ENCODE data around the gene TARP.
"Not testable (repeated sequence)": the region's sequence is repeated elsewhere in the genome, so short reads cannot be mapped to it uniquely, and the experiment has no call there.

TARP gene

DNA sequence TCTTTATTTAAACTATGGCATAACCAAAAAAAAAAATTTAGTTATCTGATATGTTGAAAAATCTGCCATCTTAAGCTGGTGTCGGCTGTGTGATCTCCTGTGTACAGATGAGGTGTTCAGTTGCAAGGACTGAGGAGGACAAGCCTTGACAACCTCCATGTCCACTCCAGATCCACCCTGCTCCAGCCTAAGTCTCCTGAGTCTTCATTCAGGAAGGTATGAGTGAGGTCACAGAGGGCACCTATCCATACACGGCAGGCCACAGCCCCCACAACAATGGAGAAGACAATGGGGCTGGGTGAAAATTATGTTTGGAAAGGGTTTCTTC is 16.1 kb downstream of the TARP start:
- TF ChIP-seq, protein P1, sequence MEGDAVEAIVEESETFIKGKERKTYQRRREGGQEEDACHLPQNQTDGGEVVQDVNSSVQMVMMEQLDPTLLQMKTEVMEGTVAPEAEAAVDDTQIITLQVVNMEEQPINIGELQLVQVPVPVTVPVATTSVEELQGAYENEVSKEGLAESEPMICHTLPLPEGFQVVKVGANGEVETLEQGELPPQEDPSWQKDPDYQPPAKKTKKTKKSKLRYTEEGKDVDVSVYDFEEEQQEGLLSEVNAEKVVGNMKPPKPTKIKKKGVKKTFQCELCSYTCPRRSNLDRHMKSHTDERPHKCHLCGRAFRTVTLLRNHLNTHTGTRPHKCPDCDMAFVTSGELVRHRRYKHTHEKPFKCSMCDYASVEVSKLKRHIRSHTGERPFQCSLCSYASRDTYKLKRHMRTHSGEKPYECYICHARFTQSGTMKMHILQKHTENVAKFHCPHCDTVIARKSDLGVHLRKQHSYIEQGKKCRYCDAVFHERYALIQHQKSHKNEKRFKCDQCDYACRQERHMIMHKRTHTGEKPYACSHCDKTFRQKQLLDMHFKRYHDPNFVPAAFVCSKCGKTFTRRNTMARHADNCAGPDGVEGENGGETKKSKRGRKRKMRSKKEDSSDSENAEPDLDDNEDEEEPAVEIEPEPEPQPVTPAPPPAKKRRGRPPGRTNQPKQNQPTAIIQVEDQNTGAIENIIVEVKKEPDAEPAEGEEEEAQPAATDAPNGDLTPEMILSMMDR (IDR thresholded peaks at IDR 0.05; ENCODE audit: extremely low read depth, missing control alignments): no peak
- DNase-seq (ENCODE audit: low spot score): no peak

DNA sequence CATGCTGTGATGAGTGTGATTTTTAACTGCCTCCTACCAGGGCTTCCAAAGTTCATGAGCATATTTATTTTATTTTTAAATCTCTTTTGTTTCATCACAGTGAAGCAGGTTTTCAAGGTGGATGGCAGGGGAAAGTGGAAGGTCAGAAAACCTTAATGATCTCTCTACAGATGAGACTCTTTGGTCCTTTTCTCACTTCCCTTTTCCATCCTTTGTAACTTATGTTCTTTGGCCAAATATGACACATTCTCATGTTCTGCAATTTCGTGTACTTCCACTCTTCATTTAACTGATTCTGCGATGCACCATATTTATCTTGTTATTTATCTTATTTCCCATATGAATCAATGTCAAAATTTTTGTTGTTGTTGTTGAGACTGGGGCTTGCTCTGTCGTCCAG is 23.6 kb downstream of the TARP start:
- not testable (repeated sequence) for DNase-seq (ENCODE audit: low spot score)

DNA sequence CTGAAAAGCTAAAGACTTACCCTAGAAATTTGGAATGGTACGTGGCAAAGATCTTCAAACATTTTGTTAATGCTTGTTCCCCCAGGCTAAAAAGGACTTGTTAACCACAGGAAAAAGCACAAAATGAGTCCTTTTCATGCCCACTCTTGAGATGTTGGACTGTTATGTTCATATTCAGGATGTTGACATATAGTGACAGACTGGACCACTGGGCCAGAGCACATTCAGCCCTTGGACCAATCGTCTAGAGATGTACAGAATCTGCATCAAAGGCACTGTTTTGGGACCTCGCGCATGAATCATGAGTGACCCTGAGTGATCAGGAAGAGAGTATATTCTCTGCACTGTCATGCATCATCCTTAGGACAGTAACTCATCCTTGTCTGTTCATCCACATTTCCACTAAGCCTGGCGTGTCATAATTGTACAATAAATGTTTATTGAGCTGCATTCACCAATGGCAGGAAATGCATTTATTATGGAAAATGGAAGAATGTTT is 25.3 kb downstream of the TARP start:
- TF ChIP-seq, protein P1 (IDR thresholded peaks at IDR 0.05; ENCODE audit: extremely low read depth, missing control alignments): no peak
- no peak for DNase-seq (ENCODE audit: low spot score)

DNA sequence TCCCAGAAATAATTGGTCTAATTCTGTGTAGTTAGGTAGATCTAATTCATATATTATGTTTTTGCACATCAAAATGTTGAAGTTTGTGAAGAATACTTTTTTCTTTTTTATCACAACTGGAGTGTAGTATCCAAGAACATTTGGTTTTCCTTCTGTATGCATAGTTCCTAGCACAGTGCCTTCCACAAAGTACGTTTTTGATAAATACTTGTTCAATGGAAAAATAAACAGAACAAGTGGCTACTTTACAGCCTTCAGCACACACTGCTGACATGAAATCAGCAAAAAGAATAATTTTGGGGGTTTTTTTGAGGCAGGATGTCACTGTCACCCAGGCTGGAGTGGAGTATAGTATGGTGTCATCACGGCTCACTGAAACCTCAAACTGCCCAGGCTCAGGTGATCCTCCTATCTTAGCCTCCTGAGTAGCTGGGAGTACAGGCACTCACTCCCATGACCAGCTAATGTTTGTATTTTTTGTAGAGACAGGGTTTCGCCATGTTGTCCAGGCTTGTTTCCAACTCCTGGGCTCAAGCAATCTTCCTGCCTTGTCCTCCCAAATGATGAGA is 27.9 kb downstream of the TARP start:
- TF ChIP-seq, protein P1 (IDR thresholded peaks at IDR 0.05; ENCODE audit: extremely low read depth, missing control alignments): no peak
- no peak for DNase-seq (ENCODE audit: low spot score)

DNA sequence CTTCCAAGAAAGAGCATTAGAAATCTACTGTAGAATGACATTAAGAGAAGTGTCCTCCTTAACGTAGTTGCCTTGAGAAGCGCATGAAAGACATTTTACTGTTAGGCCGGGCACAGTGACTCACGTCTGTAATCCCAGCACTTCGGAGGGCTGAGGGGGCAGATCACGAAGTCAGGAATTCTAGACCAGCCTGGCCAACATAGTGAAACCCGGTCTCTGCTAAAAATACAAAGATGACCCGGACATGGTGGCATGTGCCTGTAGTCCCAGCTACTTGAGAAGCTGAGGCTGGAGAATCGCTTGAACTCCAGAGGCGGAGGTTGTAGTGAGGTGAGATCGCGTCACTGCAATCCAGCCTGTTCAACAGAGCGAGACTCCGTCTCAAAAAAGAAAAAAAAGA is 28.9 kb downstream of the TARP start:
- TF ChIP-seq, protein P1 (IDR thresholded peaks at IDR 0.05; ENCODE audit: extremely low read depth, missing control alignments): no peak
- DNase-seq (ENCODE audit: low spot score): no peak

DNA sequence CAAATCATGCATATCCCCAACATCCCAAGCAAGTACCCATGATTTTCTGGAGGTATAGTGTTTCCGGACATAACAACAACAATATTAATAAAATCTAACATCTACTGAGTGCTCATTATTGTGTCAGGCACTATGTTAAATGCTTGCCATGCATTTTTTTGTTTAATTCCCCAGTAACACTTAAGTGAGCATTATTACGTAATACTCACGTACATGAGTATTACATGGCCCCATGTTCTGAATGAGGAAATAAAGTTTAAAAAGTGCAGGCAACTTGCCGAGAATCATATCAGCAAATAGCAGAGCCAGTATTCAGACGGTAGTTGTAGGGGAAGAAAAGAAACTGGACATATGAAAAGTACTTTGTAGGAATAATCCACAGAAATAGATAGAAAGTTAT is 30.1 kb downstream of the TARP start:
- DNase-seq (ENCODE audit: low spot score): not testable (repeated sequence)

DNA sequence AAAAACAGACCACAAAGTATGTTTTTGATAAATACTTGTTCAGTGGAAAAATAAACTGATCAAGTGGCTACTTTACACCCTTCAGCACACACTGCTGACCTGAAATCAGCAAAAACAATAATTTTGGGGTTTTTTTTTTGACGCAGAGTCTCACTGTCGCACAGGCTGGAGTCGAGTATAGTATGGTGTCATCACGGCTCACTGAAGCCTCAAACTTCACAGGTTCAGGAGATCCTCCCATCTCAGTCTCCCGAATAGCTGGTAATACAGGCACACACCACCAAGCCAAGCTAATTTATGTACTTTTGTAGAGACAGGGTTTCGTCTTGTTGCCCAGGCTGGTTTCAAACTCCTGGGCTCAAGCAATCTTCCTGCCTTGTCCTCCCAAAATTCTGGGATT is 30.6 kb downstream of the TARP start:
- DNase-seq (ENCODE audit: low spot score): no peak

DNA sequence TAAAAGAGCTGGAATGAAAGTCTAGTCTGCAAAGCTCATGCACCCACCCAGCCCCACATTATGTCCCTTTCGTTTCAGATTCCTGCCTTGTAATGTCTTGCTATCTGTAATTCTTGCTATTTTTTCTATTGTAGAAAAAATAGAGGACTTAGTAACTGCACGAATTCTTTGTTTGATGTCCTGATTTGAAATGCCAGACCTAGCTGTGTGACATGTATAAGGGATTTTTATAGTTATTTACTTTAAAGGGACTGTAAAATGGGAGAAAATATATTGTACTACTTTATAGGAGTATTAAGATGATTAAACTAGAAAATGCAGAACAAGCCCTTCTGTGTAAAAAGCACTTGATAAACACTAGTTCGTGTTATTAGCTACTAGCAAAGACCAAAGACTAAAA is 32.4 kb downstream of the TARP start:
- TF ChIP-seq, protein P1 (IDR thresholded peaks at IDR 0.05; ENCODE audit: extremely low read depth, missing control alignments): no peak
- no peak for DNase-seq (ENCODE audit: low spot score)

More for the DNA sequence above, 30.6 kb downstream of the TARP start:
- TF ChIP-seq, protein P1 (IDR thresholded peaks at IDR 0.05; ENCODE audit: extremely low read depth, missing control alignments): no peak

DNA sequence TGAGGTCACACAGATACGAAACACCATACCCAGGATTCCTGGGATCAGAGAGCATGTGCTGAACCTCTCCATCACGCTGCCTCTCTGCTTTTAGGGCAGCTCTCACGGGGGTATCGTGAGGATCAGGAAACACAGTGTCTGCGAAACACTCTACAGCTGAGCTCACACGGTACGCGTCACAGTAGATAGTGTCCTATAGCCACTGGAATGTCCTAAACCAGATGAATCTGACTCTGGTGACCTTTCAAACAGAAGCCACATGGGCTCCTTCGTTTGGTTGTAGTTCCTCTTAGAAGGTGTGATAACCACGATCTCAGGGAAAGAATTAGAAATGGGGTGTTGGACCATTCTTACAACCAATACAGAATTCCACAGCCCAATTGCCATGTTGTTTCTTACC is 34.3 kb downstream of the TARP start:
- DNase-seq (ENCODE audit: low spot score): not testable (repeated sequence)
